ENCODE measurements around the gene CDK5RAP3.

GRCh38 chr17:47949946-47950345 is 21.0 kb upstream of the CDK5RAP3 start:
- TF ChIP-seq POLR2A (IDR thresholded peaks at IDR 0.05) (no peak), CTCF (IDR thresholded peaks at IDR 0.05) (no peak)

All from lower leg skin (tissue), 3 donors.